SK-N-SH treated with all-trans-retinoic acid at 6 μM for 48 hours (cell line): ENCODE measurements around the gene DOCK9.

Source experiments
- TCF4 ChIP-seq: fragments of 250-450 bp; sonication (Bioruptor Pico); IDR thresholded peaks from 2 replicates; pipeline ENCODE4 v1.8.0; 2021; ENCODE audit warnings: mild to moderate bottlenecking, moderate library complexity, borderline replicate concordance
- TF ChIP-seq, protein P1 (sequence below): fragments of 250-450 bp; sonication (Bioruptor Pico); IDR thresholded peaks from 2 replicates; pipeline ENCODE4 v1.5.1; 2020; ENCODE audit warnings: low read depth, mild to moderate bottlenecking, moderate library complexity

DNA sequence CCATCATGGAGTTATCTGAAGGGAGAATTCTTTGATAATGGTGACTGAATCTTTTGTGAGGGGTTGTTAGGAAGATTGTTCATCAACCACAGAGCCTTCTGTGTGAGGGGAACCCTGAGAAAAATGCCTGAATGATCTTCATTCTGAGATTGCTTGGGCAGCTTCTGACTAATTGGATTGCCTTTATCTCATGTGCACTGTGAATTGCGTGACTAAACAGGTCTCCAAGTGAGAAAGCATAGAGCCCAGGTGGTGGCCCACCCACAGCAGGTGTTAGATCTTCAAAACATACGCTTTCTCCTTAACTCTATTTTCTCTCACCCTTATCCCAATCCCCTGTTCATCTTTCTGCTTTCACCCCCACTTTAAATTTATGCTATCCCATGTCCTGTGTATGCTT, 58.3 kb downstream of the DOCK9 start:
- TF ChIP-seq TCF4 (CRISPR knock-in tag) = no peak
- TF ChIP-seq, protein P1, sequence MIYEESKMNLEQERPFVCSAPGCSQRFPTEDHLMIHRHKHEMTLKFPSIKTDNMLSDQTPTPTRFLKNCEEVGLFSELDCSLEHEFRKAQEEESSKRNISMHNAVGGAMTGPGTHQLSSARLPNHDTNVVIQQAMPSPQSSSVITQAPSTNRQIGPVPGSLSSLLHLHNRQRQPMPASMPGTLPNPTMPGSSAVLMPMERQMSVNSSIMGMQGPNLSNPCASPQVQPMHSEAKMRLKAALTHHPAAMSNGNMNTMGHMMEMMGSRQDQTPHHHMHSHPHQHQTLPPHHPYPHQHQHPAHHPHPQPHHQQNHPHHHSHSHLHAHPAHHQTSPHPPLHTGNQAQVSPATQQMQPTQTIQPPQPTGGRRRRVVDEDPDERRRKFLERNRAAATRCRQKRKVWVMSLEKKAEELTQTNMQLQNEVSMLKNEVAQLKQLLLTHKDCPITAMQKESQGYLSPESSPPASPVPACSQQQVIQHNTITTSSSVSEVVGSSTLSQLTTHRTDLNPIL (CRISPR knock-in tag) = no peak
